ENCODE results near the gene DDTL.
"Not testable (repeated sequence)": the region's sequence is repeated elsewhere in the genome, so short reads cannot be mapped to it uniquely, and the experiment has no call there.

Gene DDTL

DNA sequence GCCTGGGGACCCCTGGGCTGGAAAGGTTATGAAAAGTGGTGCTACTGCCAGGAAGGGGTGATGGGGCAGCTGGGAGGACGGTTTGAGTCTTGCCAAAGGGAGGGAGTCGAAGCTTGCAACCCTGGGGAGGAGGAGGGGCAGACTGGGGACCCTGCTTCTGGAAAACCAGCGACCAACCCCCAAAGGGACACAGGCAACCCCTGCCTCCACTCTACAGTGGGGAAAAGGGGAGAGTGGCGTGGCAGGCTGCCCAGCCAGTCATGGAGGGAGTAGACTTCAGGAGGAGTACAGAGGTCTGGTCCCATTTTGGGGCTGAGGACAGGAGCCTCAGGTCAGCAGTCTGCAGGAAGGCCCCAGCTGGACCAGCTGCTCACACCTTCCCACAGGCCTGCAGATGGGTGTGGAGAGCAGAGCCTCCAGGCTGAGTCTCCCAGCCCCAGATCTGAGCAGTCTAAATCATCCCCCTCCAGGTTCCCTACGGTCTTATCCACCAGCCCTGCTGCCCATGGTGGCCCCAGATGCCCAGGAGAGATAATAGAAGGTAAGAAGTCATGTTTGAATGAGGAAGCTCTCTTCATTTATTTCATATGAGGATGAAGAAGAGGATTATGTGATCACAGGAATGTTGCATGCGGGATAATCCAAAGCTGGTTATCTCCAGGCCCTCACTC is 4.3 kb downstream of the DDTL start:
- DNase-seq: no peak

DNA sequence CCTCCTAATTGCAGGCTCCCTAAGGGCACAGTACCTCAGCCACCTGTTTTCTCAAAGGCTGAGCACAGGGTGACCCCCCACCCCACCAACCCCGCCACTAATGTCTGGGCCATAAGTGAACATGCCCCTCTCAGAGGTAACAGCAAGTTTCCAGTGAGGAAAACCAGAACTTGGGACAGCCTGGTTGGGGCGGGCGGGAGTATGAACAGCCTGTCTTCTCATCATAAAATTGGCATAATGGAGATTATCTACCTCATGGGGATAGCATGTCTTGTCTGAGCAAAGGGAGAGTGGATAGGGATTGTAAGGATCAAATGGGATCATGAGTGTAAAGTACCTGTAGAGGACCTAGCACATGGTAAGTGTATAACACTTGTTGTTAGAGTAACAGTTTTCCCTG is 5.2 kb downstream of the DDTL start:
- not testable (repeated sequence) for DNase-seq

GRCh38 chr22:23974345-23974744 is 7.7 kb downstream of the DDTL start, which contains the start of gene DDT:
Gene DDT, minus strand, starts transcription at chr22:23974441. Its CDS starts 27 bp downstream, at chr22:23974414.
- not testable (repeated sequence) for DNase-seq

- DNase-seq: not testable (repeated sequence)
These were observed 8.2 kb downstream of the DDTL start for GRCh38 chr22:23974836-23975352.

GRCh38 chr22:23977304-23977703 is 10.6 kb downstream of the DDTL start:
- DNase-seq: not testable (repeated sequence)

GRCh38 chr22:23979557-23980240 is 13.0 kb downstream of the DDTL start, which contains the start of gene GSTT2:
Gene GSTT2, plus strand, starts transcription at chr22:23980134.
- DNase-seq: not testable (repeated sequence)

- not testable (repeated sequence) for DNase-seq
These were observed 13.9 kb downstream of the DDTL start for GRCh38 chr22:23980567-23980966.

- no peak for DNase-seq
These were observed 17.7 kb downstream of the DDTL start for GRCh38 chr22:23984430-23984829.

DNA sequence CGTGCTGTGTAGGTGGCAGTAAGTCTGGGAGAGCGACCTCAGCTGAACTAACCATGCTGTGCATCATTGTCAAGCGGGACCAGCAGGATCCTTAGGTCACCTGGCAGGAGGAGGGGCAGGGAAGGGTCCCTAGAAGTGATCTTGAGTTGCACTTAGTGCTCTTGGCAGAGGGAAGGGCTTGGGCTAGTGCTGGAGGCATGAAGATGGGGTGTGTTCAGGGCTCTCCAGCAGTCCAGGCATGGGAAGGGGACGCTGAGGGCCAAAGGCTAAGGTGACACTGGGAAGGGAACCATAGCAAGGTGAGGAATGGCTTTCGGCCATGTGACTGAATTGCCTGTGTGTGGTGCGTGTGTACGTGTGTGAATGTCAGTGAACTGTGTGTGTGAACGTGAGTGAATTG is 19.4 kb downstream of the DDTL start:
- not testable (repeated sequence) for DNase-seq

DNA sequence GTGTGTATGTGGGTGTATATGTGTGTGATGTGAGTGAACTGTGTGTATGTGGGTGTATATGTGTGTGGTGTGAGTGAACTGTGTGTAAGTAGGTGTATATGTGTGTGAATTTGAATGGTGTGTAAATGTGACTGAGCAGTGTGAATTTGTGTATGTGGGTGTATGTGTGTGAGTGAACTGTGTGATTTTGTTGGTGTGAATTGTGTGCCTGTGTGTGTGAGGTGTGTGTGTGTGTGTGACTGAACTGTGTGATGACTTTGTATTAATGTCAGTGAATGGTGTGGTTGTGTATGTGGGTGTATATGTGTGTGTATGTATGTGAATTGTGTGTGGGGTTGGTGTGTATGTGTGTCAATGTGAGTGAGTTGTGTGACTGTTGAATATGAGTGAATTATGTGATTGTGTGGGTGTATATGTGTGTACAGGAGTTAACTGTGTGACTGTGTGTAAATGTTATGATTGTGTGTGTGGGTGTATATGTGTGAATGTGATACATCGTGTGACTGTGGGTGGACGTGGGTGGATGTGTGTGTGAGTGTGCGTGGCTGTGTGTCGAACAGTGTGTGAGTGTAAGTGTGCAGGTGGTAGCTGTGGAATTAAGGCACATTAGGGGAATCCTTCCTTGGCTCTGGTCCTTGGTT is 20.0 kb downstream of the DDTL start:
- not testable (repeated sequence) for DNase-seq

GRCh38 chr22:23989583-23990244 is 23.0 kb downstream of the DDTL start:
- DNase-seq: not testable (repeated sequence)

- not testable (repeated sequence) for DNase-seq
These were observed 26.4 kb downstream of the DDTL start for GRCh38 chr22:23993080-23993479.

- not testable (repeated sequence) for DNase-seq
These were observed 27.0 kb downstream of the DDTL start for GRCh38 chr22:23993581-23994177.

DNA sequence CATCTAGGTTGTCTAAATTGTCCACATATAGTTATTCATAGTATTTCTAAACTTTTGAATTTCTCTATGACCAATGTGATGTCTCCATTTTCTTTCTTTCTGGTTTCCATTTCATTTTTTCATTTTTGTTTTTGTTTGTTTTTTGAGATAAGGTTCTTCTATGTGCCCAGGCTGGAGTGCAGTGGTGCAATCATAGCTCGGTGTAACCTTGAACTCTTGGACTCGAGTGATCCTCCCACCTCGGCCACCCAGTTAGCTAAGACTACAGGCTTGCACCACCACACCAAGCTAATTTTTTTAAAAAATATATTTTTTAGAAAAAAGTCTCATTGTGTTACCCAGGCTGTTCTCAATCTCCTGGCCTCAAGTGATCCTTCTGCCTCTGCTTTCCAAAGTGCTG is 30.4 kb downstream of the DDTL start:
- no peak for DNase-seq

DNA sequence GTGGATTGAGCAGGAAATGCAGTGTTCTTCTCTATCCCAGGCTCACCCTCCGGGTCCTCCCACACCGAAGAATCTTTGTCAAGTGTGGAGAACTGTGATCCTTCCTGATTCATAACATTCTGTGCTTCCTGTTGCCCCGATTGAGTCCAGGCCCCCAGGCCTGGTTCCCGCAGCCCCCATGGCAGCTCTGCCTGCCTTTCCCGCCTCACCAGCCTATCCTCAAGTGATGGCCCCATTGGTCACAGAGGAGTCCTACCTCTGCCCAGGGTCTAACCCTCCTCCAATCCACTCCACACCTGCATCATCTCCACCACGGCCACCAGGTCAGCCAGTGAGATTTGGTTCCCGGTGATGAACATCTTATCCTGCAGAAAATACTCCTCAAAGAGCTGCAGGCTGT is 33.1 kb downstream of the DDTL start:
- DNase-seq: not testable (repeated sequence)

GRCh38 chr22:24001314-24001713 is 34.6 kb downstream of the DDTL start:
- DNase-seq: no peak

DNA sequence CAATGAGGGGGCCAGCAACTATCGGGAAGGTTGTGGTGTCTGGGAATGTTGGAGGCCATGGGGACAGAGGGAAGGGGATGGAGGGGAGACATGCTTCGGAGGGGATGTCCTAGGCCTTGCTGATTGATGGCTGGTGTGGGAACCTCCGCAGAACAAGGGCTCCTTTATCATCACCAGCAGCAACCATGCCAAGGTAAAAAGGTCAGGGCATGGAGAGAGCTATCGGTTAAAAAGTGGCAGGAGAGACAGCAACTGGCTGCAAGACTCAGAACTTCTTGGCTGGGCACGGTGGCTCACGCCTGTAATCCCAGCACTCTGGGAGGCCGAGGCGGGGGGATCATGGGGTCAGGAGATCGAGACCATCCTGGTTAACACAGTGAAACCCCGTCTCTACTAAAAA is 35.6 kb downstream of the DDTL start:
- no peak for DNase-seq

DNA sequence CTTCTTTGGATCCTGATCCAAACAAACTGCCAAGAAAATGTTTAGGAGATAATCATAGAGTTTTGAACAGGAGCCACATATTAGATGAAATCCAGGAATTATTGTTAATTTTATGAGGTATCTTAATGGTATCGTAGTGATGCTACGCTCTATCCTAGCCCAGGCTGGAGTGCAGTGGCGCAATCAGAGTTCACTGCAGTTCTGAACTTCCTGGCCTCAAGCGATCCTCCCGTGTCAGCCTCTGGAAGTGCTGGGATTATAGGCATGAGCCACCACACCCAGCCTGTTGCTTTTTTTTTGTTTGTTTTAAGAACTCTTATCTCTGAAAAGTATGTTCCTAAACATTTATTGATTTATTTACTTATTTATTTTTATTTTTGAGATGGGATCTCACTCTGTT is 36.2 kb downstream of the DDTL start:
- no peak for DNase-seq

GRCh38 chr22:24003887-24004286 is 37.2 kb downstream of the DDTL start:
- DNase-seq: no peak

DNA sequence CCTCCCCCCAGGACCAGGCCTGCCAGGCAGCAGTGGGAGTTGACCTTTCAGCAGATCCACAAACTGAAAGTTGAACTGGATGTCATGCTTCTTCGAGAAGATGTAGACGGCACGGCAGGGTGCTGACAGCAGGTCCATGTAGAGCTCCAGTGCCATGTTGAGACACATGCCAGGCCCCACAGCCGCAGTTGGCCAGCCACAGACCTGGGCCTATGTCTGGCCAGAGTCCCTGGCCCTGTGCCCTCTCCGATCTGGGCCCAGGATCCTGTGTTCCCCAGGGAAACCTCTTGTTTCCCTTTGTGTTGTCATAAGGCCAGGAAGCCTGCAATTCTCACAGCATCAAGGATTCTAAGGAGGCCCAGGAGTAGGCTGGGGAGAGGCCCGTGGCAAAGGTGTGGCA is 38.5 kb downstream of the DDTL start, which contains the start of gene GSTT4:
GSTT4 (minus strand) TSS at position 253 of the 400 bp plus-strand sequence; CDS start at position 156, 97 bp downstream.
- no peak for DNase-seq

- no peak for DNase-seq
These were observed 39.7 kb downstream of the DDTL start for GRCh38 chr22:24006207-24006913.

GRCh38 chr22:24006914-24007214 is 40.2 kb downstream of the DDTL start:
- no peak for DNase-seq
